Measurements from ENCODE around the gene IGFBP3.

Gene IGFBP3

GRCh38 chr7:45894665-45895062, 26.4 kb downstream of the IGFBP3 start:
- Histone ChIP-seq H3K4me3 (ENCODE audit: insufficient read depth, low read depth, low read length, poor library complexity, severe bottlenecking) (no peak overlapping the region), H3K4me1 (ENCODE audit: control insufficient read depth, insufficient read depth, low read length, poor library complexity, severe bottlenecking) (no peaks in the 10 kb centered on the region), H3K9me3 (ENCODE audit: control insufficient read depth, low read length) (no peaks in the 10 kb centered on the region), H3K27ac (ENCODE audit: insufficient read depth, low read length, poor library complexity, severe bottlenecking) (no peak overlapping the region), H3K36me3 (ENCODE audit: control insufficient read depth, insufficient read depth, low read length) (no peaks in the 10 kb centered on the region), H3K27me3 (replicated peaks; ENCODE audit: control insufficient read depth, insufficient read depth, low read length, poor library complexity, severe bottlenecking) (peaks cover 5% of the 10 kb centered on the region)
- DNase-seq = no peak

GRCh38 chr7:45893996-45894664, 26.9 kb downstream of the IGFBP3 start:
- peaks cover 10% of the 10 kb centered on the region for H3K27me3 ChIP-seq (replicated peaks; ENCODE audit: control insufficient read depth, insufficient read depth, low read length, poor library complexity, severe bottlenecking)
- H3K4me1 ChIP-seq (ENCODE audit: control insufficient read depth, insufficient read depth, low read length, poor library complexity, severe bottlenecking) = no peaks in the 10 kb centered on the region
- no peak overlapping the region for H3K27ac ChIP-seq (ENCODE audit: insufficient read depth, low read length, poor library complexity, severe bottlenecking)
- no peak overlapping the region for H3K4me3 ChIP-seq (ENCODE audit: insufficient read depth, low read depth, low read length, poor library complexity, severe bottlenecking)
- H3K9me3 ChIP-seq (ENCODE audit: control insufficient read depth, low read length) = no peaks in the 10 kb centered on the region
- H3K36me3 ChIP-seq (ENCODE audit: control insufficient read depth, insufficient read depth, low read length) = no peaks in the 10 kb centered on the region
- DNase-seq = no peak

GRCh38 chr7:45893374-45893995, 27.6 kb downstream of the IGFBP3 start:
- Histone ChIP-seq H3K4me3 (ENCODE audit: insufficient read depth, low read depth, low read length, poor library complexity, severe bottlenecking) (no peak overlapping the region), H3K27me3 (replicated peaks; ENCODE audit: control insufficient read depth, insufficient read depth, low read length, poor library complexity, severe bottlenecking) (peaks cover 16% of the 10 kb centered on the region), H3K4me1 (ENCODE audit: control insufficient read depth, insufficient read depth, low read length, poor library complexity, severe bottlenecking) (no peaks in the 10 kb centered on the region), H3K36me3 (ENCODE audit: control insufficient read depth, insufficient read depth, low read length) (no peaks in the 10 kb centered on the region), H3K9me3 (ENCODE audit: control insufficient read depth, low read length) (no peaks in the 10 kb centered on the region), H3K27ac (ENCODE audit: insufficient read depth, low read length, poor library complexity, severe bottlenecking) (no peak overlapping the region)
- DNase-seq = no peak

GRCh38 chr7:45892407-45893035, 28.6 kb downstream of the IGFBP3 start:
- Histone ChIP-seq H3K4me1 (ENCODE audit: control insufficient read depth, insufficient read depth, low read length, poor library complexity, severe bottlenecking) (no peaks in the 10 kb centered on the region), H3K36me3 (ENCODE audit: control insufficient read depth, insufficient read depth, low read length) (no peaks in the 10 kb centered on the region), H3K4me3 (ENCODE audit: insufficient read depth, low read depth, low read length, poor library complexity, severe bottlenecking) (no peak overlapping the region), H3K9me3 (ENCODE audit: control insufficient read depth, low read length) (no peaks in the 10 kb centered on the region), H3K27me3 (replicated peaks; ENCODE audit: control insufficient read depth, insufficient read depth, low read length, poor library complexity, severe bottlenecking) (peaks cover 23% of the 10 kb centered on the region), H3K27ac (ENCODE audit: insufficient read depth, low read length, poor library complexity, severe bottlenecking) (no peak overlapping the region)
- DNase-seq = no peak

- H3K9me3 ChIP-seq (ENCODE audit: control insufficient read depth, low read length) = no peaks in the 10 kb centered on the region
- H3K4me3 ChIP-seq (ENCODE audit: insufficient read depth, low read depth, low read length, poor library complexity, severe bottlenecking) = no peak overlapping the region
- no peak for DNase-seq
- no peaks in the 10 kb centered on the region for H3K4me1 ChIP-seq (ENCODE audit: control insufficient read depth, insufficient read depth, low read length, poor library complexity, severe bottlenecking)
- no peaks in the 10 kb centered on the region for H3K36me3 ChIP-seq (ENCODE audit: control insufficient read depth, insufficient read depth, low read length)
- H3K27ac ChIP-seq (ENCODE audit: insufficient read depth, low read length, poor library complexity, severe bottlenecking) = no peak overlapping the region
- H3K27me3 ChIP-seq (replicated peaks; ENCODE audit: control insufficient read depth, insufficient read depth, low read length, poor library complexity, severe bottlenecking) = peaks cover 23% of the 10 kb centered on the region
Observed at GRCh38 chr7:45891462-45892402, 29.3 kb downstream of the IGFBP3 start.

GRCh38 chr7:45890902-45891461, 30.1 kb downstream of the IGFBP3 start:
- Histone ChIP-seq H3K36me3 (ENCODE audit: control insufficient read depth, insufficient read depth, low read length) (no peaks in the 10 kb centered on the region), H3K27ac (ENCODE audit: insufficient read depth, low read length, poor library complexity, severe bottlenecking) (no peak overlapping the region), H3K4me1 (ENCODE audit: control insufficient read depth, insufficient read depth, low read length, poor library complexity, severe bottlenecking) (no peaks in the 10 kb centered on the region), H3K27me3 (replicated peaks; ENCODE audit: control insufficient read depth, insufficient read depth, low read length, poor library complexity, severe bottlenecking) (peaks cover 23% of the 10 kb centered on the region), H3K4me3 (ENCODE audit: insufficient read depth, low read depth, low read length, poor library complexity, severe bottlenecking) (no peak overlapping the region), H3K9me3 (ENCODE audit: control insufficient read depth, low read length) (no peaks in the 10 kb centered on the region)
- DNase-seq = no peak

- Histone ChIP-seq H3K4me1 (ENCODE audit: control insufficient read depth, insufficient read depth, low read length, poor library complexity, severe bottlenecking) (no peaks in the 10 kb centered on the region), H3K9me3 (ENCODE audit: control insufficient read depth, low read length) (no peaks in the 10 kb centered on the region), H3K4me3 (ENCODE audit: insufficient read depth, low read depth, low read length, poor library complexity, severe bottlenecking) (no peak overlapping the region), H3K27me3 (replicated peaks; ENCODE audit: control insufficient read depth, insufficient read depth, low read length, poor library complexity, severe bottlenecking) (peaks cover 23% of the 10 kb centered on the region), H3K36me3 (ENCODE audit: control insufficient read depth, insufficient read depth, low read length) (no peaks in the 10 kb centered on the region), H3K27ac (ENCODE audit: insufficient read depth, low read length, poor library complexity, severe bottlenecking) (no peak overlapping the region)
- no peak for DNase-seq
Observed at GRCh38 chr7:45890125-45890901, 30.8 kb downstream of the IGFBP3 start.

- no peaks in the 10 kb centered on the region for H3K36me3 ChIP-seq (ENCODE audit: control insufficient read depth, insufficient read depth, low read length)
- H3K4me1 ChIP-seq (ENCODE audit: control insufficient read depth, insufficient read depth, low read length, poor library complexity, severe bottlenecking) = no peaks in the 10 kb centered on the region
- no peak overlapping the region for H3K27ac ChIP-seq (ENCODE audit: insufficient read depth, low read length, poor library complexity, severe bottlenecking)
- no peak for DNase-seq
- no peak overlapping the region for H3K4me3 ChIP-seq (ENCODE audit: insufficient read depth, low read depth, low read length, poor library complexity, severe bottlenecking)
- peaks cover 23% of the 10 kb centered on the region for H3K27me3 ChIP-seq (replicated peaks; ENCODE audit: control insufficient read depth, insufficient read depth, low read length, poor library complexity, severe bottlenecking)
- H3K9me3 ChIP-seq (ENCODE audit: control insufficient read depth, low read length) = no peaks in the 10 kb centered on the region
Observed at GRCh38 chr7:45889367-45890067, 31.6 kb downstream of the IGFBP3 start.

GRCh38 chr7:45888993-45889366, 32.1 kb downstream of the IGFBP3 start:
- H3K4me3 ChIP-seq (ENCODE audit: insufficient read depth, low read depth, low read length, poor library complexity, severe bottlenecking) = no peak overlapping the region
- no peaks in the 10 kb centered on the region for H3K9me3 ChIP-seq (ENCODE audit: control insufficient read depth, low read length)
- no peaks in the 10 kb centered on the region for H3K4me1 ChIP-seq (ENCODE audit: control insufficient read depth, insufficient read depth, low read length, poor library complexity, severe bottlenecking)
- H3K36me3 ChIP-seq (ENCODE audit: control insufficient read depth, insufficient read depth, low read length) = no peaks in the 10 kb centered on the region
- DNase-seq = no peak
- H3K27me3 ChIP-seq (replicated peaks; ENCODE audit: control insufficient read depth, insufficient read depth, low read length, poor library complexity, severe bottlenecking) = peaks cover 23% of the 10 kb centered on the region
- no peak overlapping the region for H3K27ac ChIP-seq (ENCODE audit: insufficient read depth, low read length, poor library complexity, severe bottlenecking)
